NCI-H187 treated with DMSO at 0.1 percent for 48 hours (cell line): Measurements from ENCODE around the gene MEIS2.

Experiments
- DNase-seq: peaks from one replicate; lab custom pipeline; 2025; lab: John Stamatoyannopoulos, UW

MEIS2 gene

DNA sequence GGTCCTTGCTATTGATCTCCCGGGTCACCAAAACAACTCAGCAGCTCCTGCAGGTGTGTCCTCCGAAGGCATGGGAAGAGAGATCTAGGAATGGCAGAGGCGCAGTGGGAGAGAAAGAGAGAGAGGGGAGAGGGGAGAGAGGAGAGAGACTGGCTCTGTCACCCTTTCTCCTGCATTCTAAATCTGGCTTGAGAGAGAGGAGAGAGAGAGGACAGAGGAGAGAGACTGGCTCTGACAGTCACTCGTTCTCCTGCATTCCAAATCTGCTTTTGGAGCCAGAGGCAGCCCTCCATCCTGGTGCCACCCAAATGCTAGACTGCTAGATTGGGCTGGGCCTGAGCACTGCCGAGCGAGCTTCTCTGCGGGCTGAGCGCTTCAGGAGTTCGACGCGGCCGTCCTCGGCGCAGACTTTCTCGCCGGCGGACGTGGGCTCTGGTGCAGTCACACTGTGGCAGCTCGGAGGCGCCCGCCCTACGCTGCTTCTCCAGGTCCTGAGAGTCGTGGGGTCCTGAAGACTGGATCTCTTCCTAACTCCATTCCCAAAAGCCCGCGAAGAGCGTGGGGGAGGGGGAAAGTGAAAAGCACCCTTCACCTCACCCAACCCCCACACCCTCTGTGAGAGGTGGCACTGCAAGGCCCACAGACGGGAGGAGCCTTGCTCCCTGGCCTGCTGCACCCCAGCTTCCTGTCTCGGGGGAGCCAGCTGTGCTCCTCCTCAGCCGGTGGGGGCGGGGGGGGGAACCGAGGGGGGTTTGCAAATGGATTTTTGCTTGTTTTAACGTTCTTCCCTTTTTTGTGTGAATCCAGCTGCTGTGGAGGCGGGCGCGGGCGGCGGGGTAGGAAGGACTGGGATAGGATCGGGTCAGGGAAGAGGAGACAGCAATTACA is 222.3 kb downstream of the MEIS2 start:
- DNase-seq = no peak

DNA sequence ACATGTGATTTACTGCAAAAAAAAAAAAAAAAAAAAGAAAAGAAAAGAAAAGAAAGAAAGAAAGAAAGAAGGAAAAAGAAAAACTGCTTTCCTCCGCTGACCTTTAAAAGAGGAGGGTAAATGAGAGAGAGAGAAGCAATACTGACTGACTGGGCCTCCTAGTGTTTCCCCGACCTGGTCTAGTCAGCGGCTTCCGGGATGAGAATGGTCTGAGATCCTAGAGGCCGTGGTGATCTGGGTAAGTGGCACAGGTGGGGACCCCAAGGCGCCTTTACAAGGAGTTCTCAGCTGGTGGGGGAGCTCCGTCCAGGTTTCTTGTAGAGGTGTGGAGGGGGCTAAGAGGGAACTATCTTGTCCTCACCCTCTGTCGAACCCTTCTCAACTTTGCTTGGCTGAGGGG is 223.1 kb downstream of the MEIS2 start:
- no peak for DNase-seq

GRCh38 chr15:36875740-36876334 is 224.5 kb downstream of the MEIS2 start:
- no peak for DNase-seq

DNA sequence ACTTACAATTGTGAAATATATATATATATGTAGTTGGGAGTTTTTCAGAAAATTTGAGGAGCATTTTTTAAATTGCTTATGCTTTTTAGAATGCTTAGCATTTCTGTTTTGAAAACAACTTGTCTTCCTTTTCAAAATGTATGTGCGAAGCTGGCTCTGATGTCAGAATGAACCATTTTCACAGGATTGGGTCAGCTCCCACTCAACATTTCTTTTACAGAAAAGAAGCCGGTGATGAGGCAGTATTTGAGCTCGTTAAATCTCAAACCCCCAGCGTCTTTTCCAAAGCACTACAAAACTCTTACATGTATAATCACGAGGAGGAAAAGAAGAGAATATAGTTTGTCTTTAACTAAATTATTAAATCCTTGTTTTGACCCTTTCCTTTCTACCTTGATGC is 225.4 kb downstream of the MEIS2 start:
- DNase-seq = no peak

- no peak for DNase-seq
These were observed 232.9 kb downstream of the MEIS2 start for GRCh38 chr15:36867436-36867835.

- no peak for DNase-seq
These were observed 233.5 kb downstream of the MEIS2 start for GRCh38 chr15:36866896-36867295.

DNA sequence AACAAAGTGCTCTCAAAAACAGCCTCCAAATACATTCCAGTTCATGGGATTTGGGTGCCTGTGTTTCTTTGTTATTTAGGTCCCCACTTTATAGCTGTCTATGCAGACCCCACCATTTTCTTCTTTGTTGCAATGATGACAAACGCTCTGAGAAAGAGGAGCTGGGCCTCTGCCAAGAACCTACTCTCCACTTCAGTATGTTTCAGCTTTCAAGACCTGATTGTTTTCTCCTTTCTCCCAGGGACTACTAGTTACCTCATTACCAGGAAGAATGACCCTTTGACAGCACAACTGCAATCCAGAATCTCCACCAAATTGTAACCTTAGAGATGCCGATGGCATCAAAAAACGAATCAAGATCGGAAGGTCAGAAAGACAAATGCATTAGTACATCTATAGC is 236.8 kb downstream of the MEIS2 start:
- no peak for DNase-seq

- no peak for DNase-seq
These were observed 239.6 kb downstream of the MEIS2 start for GRCh38 chr15:36860792-36861191.

DNA sequence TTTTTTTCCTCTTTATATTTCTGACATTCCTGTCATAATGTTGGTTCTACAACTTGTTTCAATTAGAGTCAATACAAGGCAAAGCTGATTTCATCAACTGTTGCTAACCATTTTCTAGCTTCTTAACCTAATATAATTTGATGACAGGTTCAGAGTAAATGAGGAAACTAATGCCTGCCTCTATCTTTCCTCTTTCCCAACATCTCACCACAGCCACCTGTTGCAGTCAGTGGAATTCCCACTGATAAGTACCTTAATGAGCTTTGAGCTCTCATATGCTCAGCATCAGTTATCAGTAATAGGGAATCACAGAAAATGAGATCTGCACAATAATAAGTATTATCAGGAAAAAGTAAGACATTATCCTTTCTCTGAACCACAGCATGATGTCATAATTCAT is 241.9 kb downstream of the MEIS2 start:
- no peak for DNase-seq

- DNase-seq = no peak
These were observed 243.9 kb downstream of the MEIS2 start for GRCh38 chr15:36856339-36856973.

- DNase-seq = no peak
These were observed 249.5 kb downstream of the MEIS2 start for GRCh38 chr15:36850864-36851263.

DNA sequence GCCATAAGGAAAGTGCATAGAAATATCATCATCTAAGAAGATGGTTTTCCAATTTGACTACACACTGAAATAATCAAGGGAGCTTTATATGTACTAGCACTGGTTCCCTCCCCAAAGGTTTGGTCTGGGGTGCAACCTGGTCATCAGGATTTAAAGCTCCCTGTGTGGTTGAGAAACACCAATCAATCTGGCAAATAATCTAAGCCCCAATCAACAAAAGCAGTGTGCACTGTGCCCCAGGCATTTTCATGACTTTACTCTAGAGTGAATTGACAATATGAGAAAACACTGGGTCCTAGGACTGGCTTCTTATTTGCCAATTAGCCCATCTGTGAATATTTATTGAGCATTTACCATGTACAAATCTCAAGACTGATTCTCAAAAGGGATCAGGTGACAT is 255.1 kb downstream of the MEIS2 start:
- DNase-seq = no peak

DNA sequence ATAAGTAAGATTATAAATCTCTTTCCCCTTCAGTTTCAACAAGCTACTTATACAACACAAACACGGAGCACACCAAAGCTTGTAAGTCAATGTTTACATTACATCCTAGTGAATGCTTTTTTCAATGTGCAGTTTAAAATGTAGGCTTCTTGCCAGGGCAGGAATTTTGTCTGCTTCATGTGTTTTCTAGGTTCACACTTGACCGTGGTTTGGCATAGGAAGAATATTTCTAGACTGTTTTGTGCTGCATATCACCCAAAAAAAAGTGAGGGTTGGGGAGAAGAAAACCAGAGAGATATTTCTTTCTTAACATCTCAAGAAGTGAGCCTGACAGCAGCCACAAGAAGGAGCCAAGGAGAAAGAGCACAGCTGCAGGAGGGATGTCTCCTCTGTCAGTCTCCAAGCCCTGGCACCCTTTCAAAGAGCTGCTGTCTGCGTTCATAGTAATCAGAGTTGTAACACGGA is 255.8 kb downstream of the MEIS2 start:
- no peak for DNase-seq

GRCh38 chr15:36843822-36844221 is 256.5 kb downstream of the MEIS2 start:
- DNase-seq = no peak

- no peak for DNase-seq
These were observed 259.2 kb downstream of the MEIS2 start for GRCh38 chr15:36841193-36841592.
